Peyer's patch (tissue), 4 donors: Measurements from ENCODE around the gene GOLGA8B.

ENCODE experiments used
- POLR2A ChIP-seq, 2 donors: fragments of 450-650 bp; IDR thresholded peaks; one replicate each; pipeline ENCODE4 v1.5.1; 2017; ENCODE audit warnings: antibody characterized with exemption in 2 of 2, mild to moderate bottlenecking in 2 of 2, moderate library complexity in 2 of 2
- TF ChIP-seq, protein P1 (sequence below), 6 experiments: fragments of 450-650 bp in 4 of 6; fragments of 200-600 bp in 2 of 6; sonication (generic) in 1 of 6; IDR thresholded peaks; one replicate each; pipeline ENCODE4 v1.5.1; 2017 to 2019; ENCODE audit warnings: antibody characterized with exemption in 6 of 6, mild to moderate bottlenecking in 3 of 6, moderate library complexity in 1 of 6

DNA sequence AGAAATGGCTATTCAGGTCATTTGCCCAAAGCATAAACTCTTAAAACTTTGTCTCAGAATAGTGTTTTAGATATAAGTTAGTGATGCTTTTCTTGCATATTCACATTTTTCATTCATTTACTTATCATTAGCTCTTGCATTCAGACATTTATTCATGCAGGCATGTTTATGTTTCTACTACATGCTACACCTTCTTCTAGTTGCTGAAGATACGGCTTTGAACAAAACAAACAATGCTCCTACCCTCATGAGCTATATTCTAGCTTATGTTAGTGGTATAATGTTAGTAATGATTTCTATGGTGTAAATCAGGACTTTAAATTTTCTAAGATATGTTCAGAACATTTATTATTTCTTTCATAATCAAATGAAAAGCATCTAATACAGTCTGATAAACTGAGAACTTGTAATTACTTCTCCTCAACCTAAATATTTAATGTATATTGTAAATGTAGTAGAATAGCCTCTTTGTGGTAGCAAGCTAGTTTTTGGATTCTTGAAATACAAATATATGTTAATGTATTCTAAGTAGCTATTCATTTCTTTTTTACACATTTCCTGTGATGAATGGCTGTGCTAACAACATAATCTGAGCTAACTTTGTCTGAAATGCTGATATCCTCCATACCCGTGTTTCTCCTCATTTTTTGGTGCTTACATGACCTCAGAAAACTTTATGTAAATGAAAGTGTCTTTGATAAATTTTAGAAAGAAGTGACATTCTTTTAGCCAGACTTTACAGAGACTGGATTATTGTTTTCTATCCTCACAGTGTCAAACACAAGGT, 15.5 kb upstream of the GOLGA8B start:
- TF ChIP-seq, protein P1, sequence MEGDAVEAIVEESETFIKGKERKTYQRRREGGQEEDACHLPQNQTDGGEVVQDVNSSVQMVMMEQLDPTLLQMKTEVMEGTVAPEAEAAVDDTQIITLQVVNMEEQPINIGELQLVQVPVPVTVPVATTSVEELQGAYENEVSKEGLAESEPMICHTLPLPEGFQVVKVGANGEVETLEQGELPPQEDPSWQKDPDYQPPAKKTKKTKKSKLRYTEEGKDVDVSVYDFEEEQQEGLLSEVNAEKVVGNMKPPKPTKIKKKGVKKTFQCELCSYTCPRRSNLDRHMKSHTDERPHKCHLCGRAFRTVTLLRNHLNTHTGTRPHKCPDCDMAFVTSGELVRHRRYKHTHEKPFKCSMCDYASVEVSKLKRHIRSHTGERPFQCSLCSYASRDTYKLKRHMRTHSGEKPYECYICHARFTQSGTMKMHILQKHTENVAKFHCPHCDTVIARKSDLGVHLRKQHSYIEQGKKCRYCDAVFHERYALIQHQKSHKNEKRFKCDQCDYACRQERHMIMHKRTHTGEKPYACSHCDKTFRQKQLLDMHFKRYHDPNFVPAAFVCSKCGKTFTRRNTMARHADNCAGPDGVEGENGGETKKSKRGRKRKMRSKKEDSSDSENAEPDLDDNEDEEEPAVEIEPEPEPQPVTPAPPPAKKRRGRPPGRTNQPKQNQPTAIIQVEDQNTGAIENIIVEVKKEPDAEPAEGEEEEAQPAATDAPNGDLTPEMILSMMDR (IDR thresholded peaks at IDR 0.05): no peak
- no peak for TF ChIP-seq POLR2A (IDR thresholded peaks at IDR 0.05)
